K562 (cell line): Measurements from ENCODE around the gene NUAK1. TPM values are rescaled to one million over a fixed set of nuclear protein-coding genes. Genes with fewer than 3 reads are reported as not detected.

ENCODE experiments used
- ATAC-seq: fragments of 200-7000 bp; cut with Tn5 transposase; 3 replicates; pipeline ENCODE4 v1.9.1; 2020; ENCODE audit warnings: moderate library complexity
- BruUV-seq: library from RNA; stranded (reverse); fragments of 400-500 nt; replicated peaks from 2 replicates; lab custom pipeline; 2021; lab: Mats Ljungman, UMichigan
- CTCF ChIA-PET: fragments of 300-600 bp; formaldehyde crosslinking; extraction: SDS; loops from one replicate; lab custom pipeline; 2021; ENCODE audit warnings: low intra/inter-chr PET ratio; lab: Yijun Ruan, JAX
- POLR2A ChIA-PET: fragments of 300-600, 350-650 bp; sonication (Branson Sonifier 250); formaldehyde crosslinking; extraction: SDS; loops from one replicate; lab custom pipeline; 2021; ENCODE audit warnings: antibody characterized with exemption, inconsistent platforms; lab: Yijun Ruan, JAX
- DNase-seq, 4 experiments: peaks; one replicate each; pipeline versions ENCODE4 v3.0.0 to v3.0.0-alpha.2; 2011 to 2018; ENCODE audit warnings: low spot score in 3 of 4, mixed read lengths in 3 of 4; ENCODE audit errors: extremely low read depth in 1 of 4
- FAIRE-seq: peaks from 2 replicates; lab custom pipeline; 2011; peaks lifted over from hg19 to GRCh38; lab: Jason Lieb, UNC
- H2AFZ ChIP-seq: 2 replicates; pipeline ENCODE4 v1.6.0; 2011; ENCODE audit warnings: low read depth, low read length, control low read depth, inconsistent platforms
- H3K27ac ChIP-seq: fragments of 200-600 bp; 3 replicates; pipeline ENCODE4 v1.8.0; 2011; ENCODE audit warnings: low read depth, mild to moderate bottlenecking, control low read depth, inconsistent platforms, low read length, moderate library complexity, mixed read lengths; ENCODE audit errors: extremely low read depth
- H3K27me3 ChIP-seq, 2 experiments: fragments of 300-600 bp in 1 of 2; 2 replicates in 1 of 2; 3 replicates in 1 of 2; pipeline versions ENCODE4 v1.6.0 to v1.8.0; 2011; ENCODE audit warnings: inconsistent platforms in 2 of 2, low read length in 2 of 2, mild to moderate bottlenecking in 1 of 2, mixed read lengths in 1 of 2, moderate library complexity in 1 of 2; ENCODE audit not compliant: control insufficient read depth in 2 of 2, insufficient read depth in 2 of 2
- H3K36me3 ChIP-seq: fragments of 300-600 bp; 3 replicates; pipeline ENCODE4 v1.8.0; 2011; ENCODE audit warnings: mild to moderate bottlenecking, low read length, inconsistent platforms; ENCODE audit not compliant: control insufficient read depth, insufficient read depth
- H3K4me1 ChIP-seq, 2 experiments: fragments of 200-600 bp in 1 of 2; replicated peaks in 1 of 2; 2 replicates in 1 of 2; 3 replicates in 1 of 2; pipeline versions ENCODE4 v1.5.1 to v1.8.0; 2011; ENCODE audit warnings: inconsistent platforms in 2 of 2, low read length in 2 of 2, mild to moderate bottlenecking in 1 of 2, mixed read lengths in 1 of 2, moderate library complexity in 1 of 2; ENCODE audit not compliant: control insufficient read depth in 2 of 2, insufficient read depth in 2 of 2
- H3K4me2 ChIP-seq: 2 replicates; pipeline ENCODE4 v1.6.1; 2011; ENCODE audit warnings: low read length, control low read depth, inconsistent platforms, mixed read lengths; ENCODE audit not compliant: insufficient read depth
- H3K4me3 ChIP-seq: fragments of 200-600 bp; sonication (generic), shearing (Covaris generic); 2 replicates; pipeline ENCODE4 v1.5.1; 2016; ENCODE audit warnings: control low read depth, inconsistent platforms
- H3K79me2 ChIP-seq: fragments of 200-600 bp; 3 replicates; pipeline ENCODE4 v1.8.0; 2011; ENCODE audit warnings: low read length, inconsistent platforms; ENCODE audit not compliant: control insufficient read depth, insufficient read depth
- H3K9ac ChIP-seq, 2 experiments: 2 replicates each; pipeline versions ENCODE4 v1.6.0 to v1.6.1; 2011; ENCODE audit warnings: low read depth in 2 of 2, low read length in 2 of 2, control low read depth in 1 of 2, inconsistent platforms in 1 of 2, mild to moderate bottlenecking in 1 of 2, mixed read lengths in 1 of 2; ENCODE audit not compliant: insufficient read depth in 1 of 2
- H3K9me1 ChIP-seq: one replicate; pipeline ENCODE4 v1.6.0; 2011; ENCODE audit warnings: inconsistent platforms, mild to moderate bottlenecking, low read length, moderate library complexity; ENCODE audit not compliant: control insufficient read depth, insufficient read depth
- H3K9me3 ChIP-seq: replicated peaks from 2 replicates; pipeline ENCODE4 v1.5.1; 2011; ENCODE audit warnings: low read depth, low read length, inconsistent platforms; ENCODE audit not compliant: control insufficient read depth, insufficient read depth
- H4K20me1 ChIP-seq: replicated peaks from 2 replicates; pipeline ENCODE4 v1.6.1; 2011; ENCODE audit warnings: low read length, inconsistent platforms, mixed read lengths; ENCODE audit not compliant: control insufficient read depth, insufficient read depth
- EWSR1 ChIP-seq: fragments of 450-650 bp; IDR thresholded peaks from 2 replicates; pipeline ENCODE4 v1.6.1; 2018; ENCODE audit warnings: borderline replicate concordance, mild to moderate bottlenecking, low read depth, moderate library complexity; ENCODE audit not compliant: partially characterized antibody
- JUND ChIP-seq, 2 experiments: IDR thresholded peaks; 2 replicates in 1 of 2; 3 replicates in 1 of 2; pipeline ENCODE4 v1.6.1; 2011; ENCODE audit warnings: borderline replicate concordance in 2 of 2, low read depth in 2 of 2, low read length in 2 of 2, improper control_type of control experiment in 1 of 2, missing biosample characterization in 1 of 2, missing genetic modification characterization in 1 of 2, missing genetic modification reagents in 1 of 2
- NELFE ChIP-seq: IDR thresholded peaks from 2 replicates; pipeline ENCODE4 v1.6.1; 2011; ENCODE audit warnings: mild to moderate bottlenecking; ENCODE audit not compliant: insufficient read depth, insufficient read length
- NFE2L1 ChIP-seq: fragments of 450-650 bp; IDR thresholded peaks from 2 replicates; pipeline ENCODE4 v1.6.1; 2016; ENCODE audit warnings: missing genetic modification characterization, low read depth, mild to moderate bottlenecking, missing compliant biosample characterization, moderate library complexity, borderline replicate concordance
- whole genome bisulfite sequencing: fragments of 100-300 bp; shearing (Covaris generic); methylation state at CpG from one replicate; pipeline ENCODE4 v1.1.6; 2016; ENCODE audit warnings: low coverage, mixed read lengths; ENCODE audit not compliant: insufficient coverage; ENCODE audit errors: missing lambda C conversion rate; 5-methylcytosine and 5-hydroxymethylcytosine counted together
- in situ Hi-C: fragments of 300-500 bp; cut with MboI; formaldehyde crosslinking; loops from 4 replicates; pipeline ENCODE4 v1.15.0; 2018; ENCODE audit warnings: inconsistent platforms, mixed read lengths
- intact Hi-C: fragments of 100-400 bp; cut with micrococcal nuclease; formaldehyde crosslinking; loops from 2 replicates; pipeline ENCODE4 v1.14.2; 2022
- polyA plus RNA-seq, 8 experiments: library from polyadenylated mRNA; depleted of rRNA in 4 of 8; stranded (reverse) in 5 of 8; unstranded in 3 of 8; fragments of >200 nt; fragmentation: Nextera tagmentation in 2 of 8; fragmentation: Illumina TruSeq in 1 of 8; extraction: Ambion mirVana in 2 of 8; extraction: Trizol in 1 of 8; gene quantifications; 2 replicates each; pipeline versions ENCODE4 v1.2.1 to v1.2.3, GENCODE V29; 2011 to 2014; ENCODE audit warnings: inconsistent platforms in 1 of 8, missing spikeins in 1 of 8
- total RNA-seq, 7 experiments: library from RNA; depleted of rRNA in 6 of 7; stranded (reverse); fragments of >200 nt in 6 of 7; fragmentation: Illumina TruSeq in 2 of 7; extraction: Trizol in 2 of 7; gene quantifications; 2 replicates each; pipeline versions ENCODE4 v1.2.1 to v1.2.3, GENCODE V29; 2011 to 2021; ENCODE audit warnings: low replicate concordance in 1 of 7
- TF ChIP-seq, protein P1 (sequence below), 2 experiments: fragments of 450-650 bp in 1 of 2; IDR thresholded peaks; 2 replicates each; pipeline ENCODE4 v1.6.1; 2011 to 2017; ENCODE audit warnings: low read depth in 2 of 2, antibody characterized with exemption in 1 of 2, borderline replicate concordance in 1 of 2, low read length in 1 of 2, mild to moderate bottlenecking in 1 of 2, mixed read lengths in 1 of 2; ENCODE audit not compliant: control insufficient read depth in 1 of 2

NUAK1 gene
- total and polyA plus RNA-seq, 9 of the 15 experiments (the other 6 are each of a cell fraction or from before 2014, with no cell fraction given), result 0.02 TPM; not detected in 8

DNA sequence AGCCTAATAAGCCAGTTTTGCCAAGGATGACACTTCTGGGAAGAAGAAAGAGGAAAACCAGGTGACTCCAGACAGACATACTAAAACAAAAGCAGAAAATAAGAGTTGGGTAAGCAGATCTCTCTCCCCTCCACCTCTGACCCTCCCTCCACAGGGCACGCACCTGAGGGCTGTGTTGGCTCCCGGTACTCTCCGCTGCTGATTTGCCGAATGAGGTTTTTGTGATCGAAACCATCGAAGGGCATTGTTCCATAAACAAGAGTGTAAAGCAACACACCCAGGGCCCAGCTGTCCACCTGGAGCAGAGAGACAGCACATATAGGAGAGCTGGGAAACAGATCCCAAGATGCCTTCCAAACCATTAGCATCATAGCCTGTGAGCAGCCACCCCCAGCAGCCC lies 68.1 kb downstream of the NUAK1 start:
- intact Hi-C loops, result no loop called here
- POLR2A ChIA-PET, result no interaction called here

More for the DNA sequence above, 68.1 kb downstream of the NUAK1 start:
- H3K4me1 ChIP-seq, result no peaks in the 10 kb centered on the region
- no peak overlapping the region for H3K9ac ChIP-seq
- no peaks in the 10 kb centered on the region for H3K9me1 ChIP-seq
- no peaks in the 10 kb centered on the region for H3K79me2 ChIP-seq
- H3K4me2 ChIP-seq, result no peak overlapping the region
- H3K36me3 ChIP-seq, result no peaks in the 10 kb centered on the region
- ATAC-seq (no peak), FAIRE-seq (no peak), DNase-seq (no peak)
- 0% methylated on average over 5 of the region's 6 CpGs for WGBS
- in situ Hi-C loops, result no loop called here
- no peak overlapping the region for H2AFZ ChIP-seq
- no peak overlapping the region for H3K27ac ChIP-seq
- H3K27me3 ChIP-seq, result peaks cover 2 to 29% of the 10 kb centered on the region in 2 experiments; a peak in 1 of 5 replicates
- no peak overlapping the region for H3K4me3 ChIP-seq
- no peaks in the 10 kb centered on the region for H3K9me3 ChIP-seq
- TF ChIP-seq NFE2L1 (tag) (no peak), EWSR1 (no peak), NELFE (no peak), JUND (IDR thresholded peaks at IDR 0.05; ENCODE audit: borderline replicate concordance, low read depth, low read length) (no peak), JUND (tag; IDR thresholded peaks at IDR 0.05; ENCODE audit: borderline replicate concordance, low read depth, low read length) (no peak)
- TF ChIP-seq, protein P1, sequence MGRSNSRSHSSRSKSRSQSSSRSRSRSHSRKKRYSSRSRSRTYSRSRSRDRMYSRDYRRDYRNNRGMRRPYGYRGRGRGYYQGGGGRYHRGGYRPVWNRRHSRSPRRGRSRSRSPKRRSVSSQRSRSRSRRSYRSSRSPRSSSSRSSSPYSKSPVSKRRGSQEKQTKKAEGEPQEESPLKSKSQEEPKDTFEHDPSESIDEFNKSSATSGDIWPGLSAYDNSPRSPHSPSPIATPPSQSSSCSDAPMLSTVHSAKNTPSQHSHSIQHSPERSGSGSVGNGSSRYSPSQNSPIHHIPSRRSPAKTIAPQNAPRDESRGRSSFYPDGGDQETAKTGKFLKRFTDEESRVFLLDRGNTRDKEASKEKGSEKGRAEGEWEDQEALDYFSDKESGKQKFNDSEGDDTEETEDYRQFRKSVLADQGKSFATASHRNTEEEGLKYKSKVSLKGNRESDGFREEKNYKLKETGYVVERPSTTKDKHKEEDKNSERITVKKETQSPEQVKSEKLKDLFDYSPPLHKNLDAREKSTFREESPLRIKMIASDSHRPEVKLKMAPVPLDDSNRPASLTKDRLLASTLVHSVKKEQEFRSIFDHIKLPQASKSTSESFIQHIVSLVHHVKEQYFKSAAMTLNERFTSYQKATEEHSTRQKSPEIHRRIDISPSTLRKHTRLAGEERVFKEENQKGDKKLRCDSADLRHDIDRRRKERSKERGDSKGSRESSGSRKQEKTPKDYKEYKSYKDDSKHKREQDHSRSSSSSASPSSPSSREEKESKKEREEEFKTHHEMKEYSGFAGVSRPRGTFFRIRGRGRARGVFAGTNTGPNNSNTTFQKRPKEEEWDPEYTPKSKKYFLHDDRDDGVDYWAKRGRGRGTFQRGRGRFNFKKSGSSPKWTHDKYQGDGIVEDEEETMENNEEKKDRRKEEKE (IDR thresholded peaks at IDR 0.05; ENCODE audit: borderline replicate concordance in 1 of 2, control insufficient read depth in 1 of 2, low read depth in 2 of 2, low read length in 1 of 2), result no peak
- CTCF ChIA-PET, result no interaction called here
- H4K20me1 ChIP-seq, result peaks cover 7% of the 10 kb centered on the region; the same call in 1 of the 2 replicates
- BruUV-seq, result no TSS peak
